ENCODE measurements around the gene SEL1L2.

GRCh38 chr20:13913131-13913530 is 77.3 kb downstream of the SEL1L2 start:
- TF ChIP-seq ATF2 (tag by site-specific recombination; IDR thresholded peaks at IDR 0.05; ENCODE audit: low read depth) (no peak), PATZ1 (tag by site-specific recombination; IDR thresholded peaks at IDR 0.05) (no peak), CTCF (tag by site-specific recombination; IDR thresholded peaks at IDR 0.05) (no peak), SALL2 (tag by site-specific recombination; IDR thresholded peaks at IDR 0.05; ENCODE audit: borderline replicate concordance) (no peak), ZNF626 (tag by site-specific recombination; IDR thresholded peaks at IDR 0.05) (no peak), ZNF639 (tag by site-specific recombination; IDR thresholded peaks at IDR 0.05) (no peak), PRDM4 (tag by site-specific recombination; IDR thresholded peaks at IDR 0.05) (no peak), KLF10 (tag by site-specific recombination; IDR thresholded peaks at IDR 0.05) (no peak), ZNF175 (tag by site-specific recombination; IDR thresholded peaks at IDR 0.05) (no peak), ZSCAN16 (tag by site-specific recombination; IDR thresholded peaks at IDR 0.05) (no peak), HOXA7 (CRISPR knock-in tag; IDR thresholded peaks at IDR 0.05; ENCODE audit: borderline replicate concordance) (no peak), ZNF48 (tag by site-specific recombination; IDR thresholded peaks at IDR 0.05) (no peak)
